Measurements from ENCODE around the gene PKP2. TPM values are rescaled to one million over a fixed set of nuclear protein-coding genes. Genes with fewer than 3 reads are reported as not detected.
A peak's percentile ranks its signal among the peaks of the same experiment; 100 is the strongest.

The PKP2 gene
- total RNA-seq (2014; rRNA removed; shearing (Covaris generic); ENCODE audit: low replicate concordance) = 9.6 and 12.9 TPM in 2 replicates

- in situ Hi-C loops (cut with HindIII; ENCODE audit: low pct_unique_long_range_greater_than_20kb, low sequenced_read_pairs) = no loop called here
These were observed at the start of gene PKP2 for GRCh38 chr12:32896432-32897280. PKP2 (minus strand) TSS chr12:32896777; CDS start chr12:32896731, 46 bp downstream.

GRCh38 chr12:32944195-32944594 lies 47.6 kb upstream of the PKP2 start:
- in situ Hi-C loops (cut with HindIII; ENCODE audit: low pct_unique_long_range_greater_than_20kb, low sequenced_read_pairs) = no loop called here
- DNase-seq (ENCODE audit: low read depth) = no peak

More at GRCh38 chr12:32896432-32897280, at the start of gene PKP2:
- DNase-seq (ENCODE audit: low read depth) = peak; percentile 75

GRCh38 chr12:32939801-32940200 lies 43.2 kb upstream of the PKP2 start:
- in situ Hi-C loops (cut with HindIII; ENCODE audit: low pct_unique_long_range_greater_than_20kb, low sequenced_read_pairs) = no loop called here
- no peak for DNase-seq (ENCODE audit: low read depth)

GRCh38 chr12:32926963-32927362 lies 30.4 kb upstream of the PKP2 start:
- DNase-seq (ENCODE audit: low read depth) = no peak
- in situ Hi-C loops (cut with HindIII; ENCODE audit: low pct_unique_long_range_greater_than_20kb, low sequenced_read_pairs) = no loop called here

GRCh38 chr12:32926356-32926755 lies 29.8 kb upstream of the PKP2 start:
- in situ Hi-C loops (cut with HindIII; ENCODE audit: low pct_unique_long_range_greater_than_20kb, low sequenced_read_pairs) = no loop called here
- no peak for DNase-seq (ENCODE audit: low read depth)

- in situ Hi-C loops (cut with HindIII; ENCODE audit: low pct_unique_long_range_greater_than_20kb, low sequenced_read_pairs) = no loop called here
- DNase-seq (ENCODE audit: low read depth) = no peak
These were observed 26.1 kb upstream of the PKP2 start for GRCh38 chr12:32922546-32923297.

GRCh38 chr12:32921397-32921796 lies 24.8 kb upstream of the PKP2 start:
- in situ Hi-C loops (cut with HindIII; ENCODE audit: low pct_unique_long_range_greater_than_20kb, low sequenced_read_pairs) = no loop called here
- peak; percentile 44 for DNase-seq (ENCODE audit: low read depth)

GRCh38 chr12:32920506-32921085 lies 24.0 kb upstream of the PKP2 start:
- peak; percentile 67 for DNase-seq (ENCODE audit: low read depth)
- in situ Hi-C loops (cut with HindIII; ENCODE audit: low pct_unique_long_range_greater_than_20kb, low sequenced_read_pairs) = no loop called here

- in situ Hi-C loops (cut with HindIII; ENCODE audit: low pct_unique_long_range_greater_than_20kb, low sequenced_read_pairs) = no loop called here
- DNase-seq (ENCODE audit: low read depth) = peak; percentile 90
These were observed 22.6 kb upstream of the PKP2 start for GRCh38 chr12:32918890-32919801.

- in situ Hi-C loops (cut with HindIII; ENCODE audit: low pct_unique_long_range_greater_than_20kb, low sequenced_read_pairs) = no loop called here
- peak; percentile 29 for DNase-seq (ENCODE audit: low read depth)
These were observed 20.6 kb upstream of the PKP2 start for GRCh38 chr12:32917094-32917611.

GRCh38 chr12:32907898-32908476 lies 11.4 kb upstream of the PKP2 start:
- no peak for DNase-seq (ENCODE audit: low read depth)
- in situ Hi-C loops (cut with HindIII; ENCODE audit: low pct_unique_long_range_greater_than_20kb, low sequenced_read_pairs) = no loop called here

GRCh38 chr12:32907166-32907565 lies 10.6 kb upstream of the PKP2 start:
- no peak for DNase-seq (ENCODE audit: low read depth)
- in situ Hi-C loops (cut with HindIII; ENCODE audit: low pct_unique_long_range_greater_than_20kb, low sequenced_read_pairs) = no loop called here

- no peak for DNase-seq (ENCODE audit: low read depth)
- in situ Hi-C loops (cut with HindIII; ENCODE audit: low pct_unique_long_range_greater_than_20kb, low sequenced_read_pairs) = no loop called here
These were observed 10.0 kb upstream of the PKP2 start for GRCh38 chr12:32906399-32907165.

GRCh38 chr12:32903763-32904162 lies 7.2 kb upstream of the PKP2 start:
- no peak for DNase-seq (ENCODE audit: low read depth)
- in situ Hi-C loops (cut with HindIII; ENCODE audit: low pct_unique_long_range_greater_than_20kb, low sequenced_read_pairs) = no loop called here

- in situ Hi-C loops (cut with HindIII; ENCODE audit: low pct_unique_long_range_greater_than_20kb, low sequenced_read_pairs) = no loop called here
These were observed 6.7 kb upstream of the PKP2 start for GRCh38 chr12:32903318-32903717.

GRCh38 chr12:32902287-32902997 lies 5.9 kb upstream of the PKP2 start:
- in situ Hi-C loops (cut with HindIII; ENCODE audit: low pct_unique_long_range_greater_than_20kb, low sequenced_read_pairs) = no loop called here
- DNase-seq (ENCODE audit: low read depth) = no peak

More at GRCh38 chr12:32903318-32903717, 6.7 kb upstream of the PKP2 start:
- DNase-seq (ENCODE audit: low read depth) = no peak
